ENCODE measurements around the gene SFMBT2. TPM values are rescaled to one million over a fixed set of nuclear protein-coding genes. Genes with fewer than 3 reads are reported as not detected.

Gene SFMBT2
- total and polyA plus RNA-seq, 2 of the 13 experiments (the other 11 are each of a cell fraction or from before 2014, with no cell fraction given) = 0.01 to 0.02 TPM

DNA sequence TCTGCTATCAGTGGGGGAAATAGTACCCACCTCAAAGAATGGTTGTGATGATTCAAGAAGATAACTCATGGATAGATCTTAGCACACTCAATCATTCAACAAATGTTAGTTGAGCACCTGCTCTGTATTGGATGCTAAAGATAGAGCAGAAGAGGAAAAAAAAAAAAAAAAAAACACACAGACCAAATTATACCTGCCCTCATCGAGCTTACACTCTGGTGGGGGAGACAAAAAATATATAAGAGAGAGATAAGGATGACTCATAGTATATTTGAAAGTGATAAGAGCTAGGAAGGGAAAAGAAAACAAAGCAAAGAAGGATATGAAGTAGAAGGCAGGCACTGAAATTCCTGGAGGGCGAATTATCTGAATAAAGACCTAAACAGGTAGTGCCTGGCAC is 258.5 kb downstream of the SFMBT2 start (continued):
- TF ChIP-seq, protein P1, sequence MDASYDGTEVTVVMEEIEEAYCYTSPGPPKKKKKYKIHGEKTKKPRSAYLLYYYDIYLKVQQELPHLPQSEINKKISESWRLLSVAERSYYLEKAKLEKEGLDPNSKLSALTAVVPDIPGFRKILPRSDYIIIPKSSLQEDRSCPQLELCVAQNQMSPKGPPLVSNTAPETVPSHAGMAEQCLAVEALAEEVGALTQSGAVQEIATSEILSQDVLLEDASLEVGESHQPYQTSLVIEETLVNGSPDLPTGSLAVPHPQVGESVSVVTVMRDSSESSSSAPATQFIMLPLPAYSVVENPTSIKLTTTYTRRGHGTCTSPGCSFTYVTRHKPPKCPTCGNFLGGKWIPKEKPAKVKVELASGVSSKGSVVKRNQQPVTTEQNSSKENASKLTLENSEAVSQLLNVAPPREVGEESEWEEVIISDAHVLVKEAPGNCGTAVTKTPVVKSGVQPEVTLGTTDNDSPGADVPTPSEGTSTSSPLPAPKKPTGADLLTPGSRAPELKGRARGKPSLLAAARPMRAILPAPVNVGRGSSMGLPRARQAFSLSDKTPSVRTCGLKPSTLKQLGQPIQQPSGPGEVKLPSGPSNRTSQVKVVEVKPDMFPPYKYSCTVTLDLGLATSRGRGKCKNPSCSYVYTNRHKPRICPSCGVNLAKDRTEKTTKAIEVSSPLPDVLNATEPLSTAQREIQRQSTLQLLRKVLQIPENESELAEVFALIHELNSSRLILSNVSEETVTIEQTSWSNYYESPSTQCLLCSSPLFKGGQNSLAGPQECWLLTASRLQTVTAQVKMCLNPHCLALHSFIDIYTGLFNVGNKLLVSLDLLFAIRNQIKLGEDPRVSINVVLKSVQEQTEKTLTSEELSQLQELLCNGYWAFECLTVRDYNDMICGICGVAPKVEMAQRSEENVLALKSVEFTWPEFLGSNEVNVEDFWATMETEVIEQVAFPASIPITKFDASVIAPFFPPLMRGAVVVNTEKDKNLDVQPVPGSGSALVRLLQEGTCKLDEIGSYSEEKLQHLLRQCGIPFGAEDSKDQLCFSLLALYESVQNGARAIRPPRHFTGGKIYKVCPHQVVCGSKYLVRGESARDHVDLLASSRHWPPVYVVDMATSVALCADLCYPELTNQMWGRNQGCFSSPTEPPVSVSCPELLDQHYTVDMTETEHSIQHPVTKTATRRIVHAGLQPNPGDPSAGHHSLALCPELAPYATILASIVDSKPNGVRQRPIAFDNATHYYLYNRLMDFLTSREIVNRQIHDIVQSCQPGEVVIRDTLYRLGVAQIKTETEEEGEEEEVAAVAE (CRISPR knock-in tag; IDR thresholded peaks at IDR 0.05; ENCODE audit: borderline replicate concordance) = no peak

DNA sequence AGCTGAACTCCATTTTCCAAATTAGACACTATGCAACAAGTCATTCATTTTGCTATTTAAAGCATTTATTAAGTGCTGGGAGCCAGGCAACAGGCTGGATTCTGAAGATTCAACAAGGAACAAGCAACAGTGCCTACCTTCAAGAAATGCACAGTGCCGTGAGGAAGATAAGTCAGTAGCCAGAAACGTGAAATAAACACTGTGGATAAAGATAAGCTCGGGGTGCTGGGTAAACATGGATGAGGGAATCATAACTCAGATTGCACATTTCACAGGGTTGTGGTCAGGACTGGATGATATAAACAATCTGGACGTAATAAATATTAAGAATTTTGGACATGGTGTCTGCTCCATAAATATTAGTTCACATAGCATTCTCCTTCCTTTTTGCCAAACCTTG is 259.3 kb downstream of the SFMBT2 start:
- in situ Hi-C loops (cut with HindIII; ENCODE audit: extremely low pct_ligation_motif_present, low pct_unique_long_range_greater_than_20kb) (no loop called here), intact Hi-C loops (cut with micrococcal nuclease; ENCODE audit: unreplicated experiment) (no loop called here)
- ChIA-PET CTCF (ENCODE audit: low intra/inter-chr PET ratio, low total read pairs) (no interaction called here), POLR2A (no interaction called here)
- no peaks in the 10 kb centered on the region for H3K27me3 ChIP-seq (ENCODE audit: control insufficient read depth in 1 of 2, insufficient read depth in 2 of 2, low read length in 2 of 2)
- H3K36me3 ChIP-seq (replicated peaks in 1 of 2; ENCODE audit: control insufficient read depth in 1 of 2, insufficient read depth in 2 of 2, low read length in 2 of 2) = no peaks in the 10 kb centered on the region
- H3K4me3 ChIP-seq (replicated peaks in 1 of 3; ENCODE audit: insufficient read depth in 1 of 3, low read depth in 2 of 3, low read length in 3 of 3) = no peak overlapping the region
- H3K27ac ChIP-seq (ENCODE audit: extremely low read length, insufficient read depth, low read length) = no peak overlapping the region
- ATAC-seq (no peak), FAIRE-seq (no peak), DNase-seq (ENCODE audit: low spot score) (no peak)
- H4K20me1 ChIP-seq (ENCODE audit: insufficient read depth, low read length) = no peaks in the 10 kb centered on the region
- H3K4me1 ChIP-seq (ENCODE audit: insufficient read depth, low read length) = no peaks in the 10 kb centered on the region
- no peak overlapping the region for H3K4me2 ChIP-seq (ENCODE audit: low read depth, low read length)
- WGBS (ENCODE audit: low lambda C conversion rate) = 3% methylated on average over 4 of the region's 4 CpGs
- H3K9me3 ChIP-seq (ENCODE audit: low read length) = no peaks in the 10 kb centered on the region
- no peaks in the 10 kb centered on the region for H3K79me2 ChIP-seq (ENCODE audit: insufficient read depth, low read length)
- no peak overlapping the region for H2AFZ ChIP-seq (ENCODE audit: low read length)
- BruUV-seq (replicated peaks) = no TSS peak
- H3K9ac ChIP-seq (ENCODE audit: insufficient read depth, low read depth, low read length) = no peak overlapping the region
- TF ChIP-seq ZNF180 (CRISPR knock-in tag; IDR thresholded peaks at IDR 0.05; ENCODE audit: borderline replicate concordance, low read depth) = no peak
- no peak for TF ChIP-seq GATA4 (IDR thresholded peaks at IDR 0.05; ENCODE audit: borderline replicate concordance, low read depth)
- no peak for TF ChIP-seq PRMT3 (CRISPR knock-in tag; IDR thresholded peaks at IDR 0.05; ENCODE audit: borderline replicate concordance, low read depth)
- TF ChIP-seq, protein P2, sequence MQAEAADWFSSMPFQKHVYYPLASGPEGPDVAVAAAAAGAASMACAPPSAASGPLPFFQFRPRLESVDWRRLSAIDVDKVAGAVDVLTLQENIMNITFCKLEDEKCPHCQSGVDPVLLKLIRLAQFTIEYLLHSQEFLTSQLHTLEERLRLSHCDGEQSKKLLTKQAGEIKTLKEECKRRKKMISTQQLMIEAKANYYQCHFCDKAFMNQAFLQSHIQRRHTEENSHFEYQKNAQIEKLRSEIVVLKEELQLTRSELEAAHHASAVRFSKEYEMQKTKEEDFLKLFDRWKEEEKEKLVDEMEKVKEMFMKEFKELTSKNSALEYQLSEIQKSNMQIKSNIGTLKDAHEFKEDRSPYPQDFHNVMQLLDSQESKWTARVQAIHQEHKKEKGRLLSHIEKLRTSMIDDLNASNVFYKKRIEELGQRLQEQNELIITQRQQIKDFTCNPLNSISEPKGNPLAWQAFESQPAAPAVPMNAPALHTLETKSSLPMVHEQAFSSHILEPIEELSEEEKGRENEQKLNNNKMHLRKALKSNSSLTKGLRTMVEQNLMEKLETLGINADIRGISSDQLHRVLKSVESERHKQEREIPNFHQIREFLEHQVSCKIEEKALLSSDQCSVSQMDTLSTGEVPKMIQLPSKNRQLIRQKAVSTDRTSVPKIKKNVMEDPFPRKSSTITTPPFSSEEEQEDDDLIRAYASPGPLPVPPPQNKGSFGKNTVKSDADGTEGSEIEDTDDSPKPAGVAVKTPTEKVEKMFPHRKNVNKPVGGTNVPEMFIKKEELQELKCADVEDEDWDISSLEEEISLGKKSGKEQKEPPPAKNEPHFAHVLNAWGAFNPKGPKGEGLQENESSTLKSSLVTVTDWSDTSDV (CRISPR knock-in tag; IDR thresholded peaks at IDR 0.05) = no peak
- no peak for TF ChIP-seq ZNF124 (CRISPR knock-in tag; IDR thresholded peaks at IDR 0.05)
- no peak for TF ChIP-seq MATR3 (CRISPR knock-in tag; IDR thresholded peaks at IDR 0.05)
- TF ChIP-seq, protein P3, sequence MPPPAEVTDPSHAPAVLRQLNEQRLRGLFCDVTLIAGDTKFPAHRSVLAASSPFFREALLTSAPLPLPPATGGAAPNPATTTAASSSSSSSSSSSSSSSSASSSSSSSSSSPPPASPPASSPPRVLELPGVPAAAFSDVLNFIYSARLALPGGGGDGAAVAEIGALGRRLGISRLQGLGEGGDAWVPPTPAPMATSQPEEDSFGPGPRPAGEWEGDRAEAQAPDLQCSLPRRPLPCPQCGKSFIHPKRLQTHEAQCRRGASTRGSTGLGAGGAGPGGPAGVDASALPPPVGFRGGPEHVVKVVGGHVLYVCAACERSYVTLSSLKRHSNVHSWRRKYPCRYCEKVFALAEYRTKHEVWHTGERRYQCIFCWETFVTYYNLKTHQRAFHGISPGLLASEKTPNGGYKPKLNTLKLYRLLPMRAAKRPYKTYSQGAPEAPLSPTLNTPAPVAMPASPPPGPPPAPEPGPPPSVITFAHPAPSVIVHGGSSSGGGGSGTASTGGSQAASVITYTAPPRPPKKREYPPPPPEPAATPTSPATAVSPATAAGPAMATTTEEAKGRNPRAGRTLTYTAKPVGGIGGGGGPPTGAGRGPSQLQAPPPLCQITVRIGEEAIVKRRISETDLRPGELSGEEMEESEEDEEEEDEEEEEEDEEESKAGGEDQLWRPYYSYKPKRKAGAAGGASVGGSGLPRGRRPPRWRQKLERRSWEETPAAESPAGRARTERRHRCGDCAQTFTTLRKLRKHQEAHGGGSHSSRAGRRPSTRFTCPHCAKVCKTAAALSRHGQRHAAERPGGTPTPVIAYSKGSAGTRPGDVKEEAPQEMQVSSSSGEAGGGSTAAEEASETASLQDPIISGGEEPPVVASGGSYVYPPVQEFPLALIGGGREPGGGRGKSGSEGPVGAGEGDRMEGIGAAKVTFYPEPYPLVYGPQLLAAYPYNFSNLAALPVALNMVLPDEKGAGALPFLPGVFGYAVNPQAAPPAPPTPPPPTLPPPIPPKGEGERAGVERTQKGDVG (CRISPR knock-in tag; IDR thresholded peaks at IDR 0.05; ENCODE audit: borderline replicate concordance) = no peak
- TF ChIP-seq ZSCAN12 (CRISPR knock-in tag; IDR thresholded peaks at IDR 0.05) = no peak
- TF ChIP-seq, protein P4, sequence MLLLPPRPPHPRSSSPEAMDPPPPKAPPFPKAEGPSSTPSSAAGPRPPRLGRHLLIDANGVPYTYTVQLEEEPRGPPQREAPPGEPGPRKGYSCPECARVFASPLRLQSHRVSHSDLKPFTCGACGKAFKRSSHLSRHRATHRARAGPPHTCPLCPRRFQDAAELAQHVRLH (CRISPR knock-in tag; IDR thresholded peaks at IDR 0.05; ENCODE audit: borderline replicate concordance, low read depth) = no peak
- TF ChIP-seq MEIS2 (CRISPR knock-in tag; IDR thresholded peaks at IDR 0.05) = no peak

Measured in HepG2 (cell line).